ENCODE measurements around the gene PAPPA. TPM values are rescaled to one million over a fixed set of nuclear protein-coding genes. Genes with fewer than 3 reads are reported as not detected.

Gene PAPPA
- polyA plus RNA-seq, 1 of the 3 experiments (the other 2 are of a cell fraction): 44.5 TPM

GRCh38 chr9:116234081-116234480, 80.5 kb downstream of the PAPPA start:
- Histone ChIP-seq H3K9ac (peak overlapping the region; percentile 74), H3F3A (replicated peaks; ENCODE audit: insufficient read depth) (peaks cover 70% of the 10 kb centered on the region), H3K4me2 (peak overlapping the region; percentile 54; the same call in 1 of the 2 replicates), H2AFZ (ENCODE audit: low read depth) (no peak overlapping the region), H3K27ac (ENCODE audit: low read depth in 2 of 2, low read length in 1 of 2) (peak overlapping the region; percentile 50 to 100; a peak in 3 of 4 replicates), H4K20me1 (ENCODE audit: insufficient read depth) (no peaks in the 10 kb centered on the region), H3K4me1 (ENCODE audit: control insufficient read depth in 1 of 2, insufficient read depth in 2 of 2, low read depth in 1 of 2, low read length in 1 of 2) (peaks cover 0 to 73% of the 10 kb centered on the region in 2 experiments; a peak in 3 of 4 replicates), H3K36me3 (replicated peaks in 1 of 2; ENCODE audit: control insufficient read depth in 1 of 2, insufficient read depth in 2 of 2, low read length in 1 of 2) (peaks cover 7 to 33% of the 10 kb centered on the region in 2 experiments), H3K9me3 (no peaks in the 10 kb centered on the region), H3K27me3 (ENCODE audit: insufficient read depth) (no peaks in the 10 kb centered on the region), H3K4me3 (ENCODE audit: low read depth in 2 of 2, low read length in 1 of 2) (no peak overlapping the region), H3K9me2 (no peaks in the 10 kb centered on the region), H3K79me2 (ENCODE audit: insufficient read depth) (peaks cover 39% of the 10 kb centered on the region)
- POLR2A ChIA-PET: no interaction called here
- TF ChIP-seq, protein P1, sequence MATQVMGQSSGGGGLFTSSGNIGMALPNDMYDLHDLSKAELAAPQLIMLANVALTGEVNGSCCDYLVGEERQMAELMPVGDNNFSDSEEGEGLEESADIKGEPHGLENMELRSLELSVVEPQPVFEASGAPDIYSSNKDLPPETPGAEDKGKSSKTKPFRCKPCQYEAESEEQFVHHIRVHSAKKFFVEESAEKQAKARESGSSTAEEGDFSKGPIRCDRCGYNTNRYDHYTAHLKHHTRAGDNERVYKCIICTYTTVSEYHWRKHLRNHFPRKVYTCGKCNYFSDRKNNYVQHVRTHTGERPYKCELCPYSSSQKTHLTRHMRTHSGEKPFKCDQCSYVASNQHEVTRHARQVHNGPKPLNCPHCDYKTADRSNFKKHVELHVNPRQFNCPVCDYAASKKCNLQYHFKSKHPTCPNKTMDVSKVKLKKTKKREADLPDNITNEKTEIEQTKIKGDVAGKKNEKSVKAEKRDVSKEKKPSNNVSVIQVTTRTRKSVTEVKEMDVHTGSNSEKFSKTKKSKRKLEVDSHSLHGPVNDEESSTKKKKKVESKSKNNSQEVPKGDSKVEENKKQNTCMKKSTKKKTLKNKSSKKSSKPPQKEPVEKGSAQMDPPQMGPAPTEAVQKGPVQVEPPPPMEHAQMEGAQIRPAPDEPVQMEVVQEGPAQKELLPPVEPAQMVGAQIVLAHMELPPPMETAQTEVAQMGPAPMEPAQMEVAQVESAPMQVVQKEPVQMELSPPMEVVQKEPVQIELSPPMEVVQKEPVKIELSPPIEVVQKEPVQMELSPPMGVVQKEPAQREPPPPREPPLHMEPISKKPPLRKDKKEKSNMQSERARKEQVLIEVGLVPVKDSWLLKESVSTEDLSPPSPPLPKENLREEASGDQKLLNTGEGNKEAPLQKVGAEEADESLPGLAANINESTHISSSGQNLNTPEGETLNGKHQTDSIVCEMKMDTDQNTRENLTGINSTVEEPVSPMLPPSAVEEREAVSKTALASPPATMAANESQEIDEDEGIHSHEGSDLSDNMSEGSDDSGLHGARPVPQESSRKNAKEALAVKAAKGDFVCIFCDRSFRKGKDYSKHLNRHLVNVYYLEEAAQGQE (IDR thresholded peaks at IDR 0.05; ENCODE audit: low read depth, low read length): peak; percentile 52
- peak; percentile 23 for TF ChIP-seq PBX3 (IDR thresholded peaks at IDR 0.05)
- TF ChIP-seq RAD21 (IDR thresholded peaks at IDR 0.05; ENCODE audit: low read length): no peak
- TF ChIP-seq ZBTB33 (IDR thresholded peaks at IDR 0.05; ENCODE audit: borderline replicate concordance, low read depth): peak; percentile 52; the same call in 1 of the 2 replicates
- TF ChIP-seq RFX5 (IDR thresholded peaks at IDR 0.05; ENCODE audit: low read length): no peak
- TF ChIP-seq RCOR1 (IDR thresholded peaks at IDR 0.05; ENCODE audit: low read length): no peak
- peak; percentile 42; the same call in 1 of the 2 replicates for TF ChIP-seq RXRA (IDR thresholded peaks at IDR 0.05; ENCODE audit: borderline replicate concordance, low read depth)
- no peak for TF ChIP-seq SIN3A (IDR thresholded peaks at IDR 0.05; ENCODE audit: borderline replicate concordance, low read depth, low read length)
- TF ChIP-seq ELF1 (IDR thresholded peaks at IDR 0.05): no peak
- peak; percentile 86 for TF ChIP-seq TCF12 (IDR thresholded peaks at IDR 0.05)
- peak; percentile 91 for TF ChIP-seq TEAD4 (IDR thresholded peaks at IDR 0.05; ENCODE audit: borderline replicate concordance, insufficient read depth)
- no peak for TF ChIP-seq CHD2 (IDR thresholded peaks at IDR 0.05; ENCODE audit: low read length, partially characterized antibody)
- peak; percentile 71; the same call in 1 of the 2 replicates for TF ChIP-seq NFIC (IDR thresholded peaks at IDR 0.05; ENCODE audit: borderline replicate concordance)
- TF ChIP-seq EP300 (IDR thresholded peaks at IDR 0.05; ENCODE audit: borderline replicate concordance in 1 of 2, low read depth in 1 of 2, low read length in 1 of 2): peak in 1 of 2 experiments; percentile 80; a peak in 2 of 4 replicates
- TF ChIP-seq JUND (IDR thresholded peaks at IDR 0.05): peak; percentile 91
- peak; percentile 86 for TF ChIP-seq FOSL2 (IDR thresholded peaks at IDR 0.05; ENCODE audit: borderline replicate concordance, low read depth)
- TF ChIP-seq MXI1 (IDR thresholded peaks at IDR 0.05; ENCODE audit: low read depth, low read length): no peak
- peak; percentile 41; the same call in 1 of the 2 replicates for TF ChIP-seq POLR2AphosphoS5 (IDR thresholded peaks at IDR 0.05; ENCODE audit: low read depth, low read length)
- peak; percentile 2 for DNase-seq
- WGBS (ENCODE audit: low lambda C conversion rate): 4% methylated on average over 4 of the region's 4 CpGs
- CTCF ChIA-PET: no interaction called here
